Neuron (in vitro differentiated cells): ENCODE data around the gene SLC25A21.

ENCODE experiments used
- H2AFZ ChIP-seq: one replicate; pipeline ENCODE4 v1.6.1; 2013; ENCODE audit warnings: low read depth, mild to moderate bottlenecking, inconsistent platforms, low read length, moderate library complexity
- H3K27me3 ChIP-seq: one replicate; pipeline ENCODE4 v1.6.1; 2013; ENCODE audit warnings: low read length; ENCODE audit not compliant: insufficient read depth
- H3K36me3 ChIP-seq: one replicate; pipeline ENCODE4 v1.6.1; 2013; ENCODE audit warnings: low read length; ENCODE audit not compliant: insufficient read depth
- H3K4me1 ChIP-seq: one replicate; pipeline ENCODE4 v1.6.1; 2013; ENCODE audit warnings: low read length; ENCODE audit not compliant: insufficient read depth
- H3K4me3 ChIP-seq: 2 replicates; pipeline ENCODE4 v1.5.1; 2013; ENCODE audit warnings: mild to moderate bottlenecking, low read length, moderate library complexity
- H3K9me3 ChIP-seq: one replicate; pipeline ENCODE4 v1.6.1; 2013; ENCODE audit warnings: low read length

The SLC25A21 gene

GRCh38 chr14:37057776-37058175 is 114.6 kb downstream of the SLC25A21 start:
- Histone ChIP-seq H3K36me3 (no peaks in the 10 kb centered on the region), H3K4me3 (no peak overlapping the region)

DNA sequence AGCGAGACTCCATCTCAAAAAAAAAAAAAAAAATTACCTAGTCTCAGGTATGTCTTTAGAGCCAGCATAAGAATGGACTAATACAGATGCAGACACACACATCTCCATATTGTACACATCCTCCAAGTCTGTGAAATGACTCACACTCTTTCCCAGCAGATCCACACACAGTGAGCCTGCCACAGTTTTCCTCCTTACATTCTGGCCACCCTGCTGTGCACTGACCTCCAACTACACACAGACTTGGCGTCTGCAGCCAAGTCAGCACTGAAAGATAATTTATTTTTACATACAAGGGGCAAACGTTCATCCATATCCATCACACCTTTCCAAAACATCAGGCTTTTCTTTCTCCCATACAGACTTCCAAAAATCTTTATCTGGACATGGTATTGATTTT is 115.9 kb downstream of the SLC25A21 start:
- H3K9me3 ChIP-seq: peaks cover 2% of the 10 kb centered on the region
- H2AFZ ChIP-seq: no peak overlapping the region
- H3K4me3 ChIP-seq: no peak overlapping the region
- no peaks in the 10 kb centered on the region for H3K27me3 ChIP-seq
- no peaks in the 10 kb centered on the region for H3K36me3 ChIP-seq
- H3K4me1 ChIP-seq: peaks cover 5% of the 10 kb centered on the region

More at GRCh38 chr14:37057776-37058175, 114.6 kb downstream of the SLC25A21 start:
- peaks cover 5% of the 10 kb centered on the region for H3K4me1 ChIP-seq
- no peaks in the 10 kb centered on the region for H3K27me3 ChIP-seq
- no peak overlapping the region for H2AFZ ChIP-seq
- peaks cover 2% of the 10 kb centered on the region for H3K9me3 ChIP-seq

DNA sequence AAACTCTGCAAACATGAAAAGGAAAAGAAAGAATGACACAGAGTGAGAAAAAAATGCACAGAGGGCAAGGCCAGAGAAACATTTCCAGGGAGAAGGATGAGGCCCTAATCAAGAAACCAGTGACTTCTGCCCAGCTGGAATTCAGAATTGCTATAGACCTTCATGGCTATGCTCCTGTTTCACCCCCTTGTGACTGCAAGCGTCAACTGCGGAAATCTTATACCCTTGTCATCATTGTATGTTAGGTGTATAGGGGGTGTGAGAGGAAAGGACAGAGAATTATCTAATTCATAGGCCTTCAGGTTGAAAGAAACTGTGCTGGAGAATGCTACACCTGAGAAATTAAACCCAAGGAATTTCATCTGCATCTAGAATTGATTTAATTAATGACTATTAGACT is 117.5 kb downstream of the SLC25A21 start:
- H3K4me1 ChIP-seq: peaks cover 5% of the 10 kb centered on the region
- H3K9me3 ChIP-seq: peaks cover 2% of the 10 kb centered on the region
- H3K4me3 ChIP-seq: no peak overlapping the region

DNA sequence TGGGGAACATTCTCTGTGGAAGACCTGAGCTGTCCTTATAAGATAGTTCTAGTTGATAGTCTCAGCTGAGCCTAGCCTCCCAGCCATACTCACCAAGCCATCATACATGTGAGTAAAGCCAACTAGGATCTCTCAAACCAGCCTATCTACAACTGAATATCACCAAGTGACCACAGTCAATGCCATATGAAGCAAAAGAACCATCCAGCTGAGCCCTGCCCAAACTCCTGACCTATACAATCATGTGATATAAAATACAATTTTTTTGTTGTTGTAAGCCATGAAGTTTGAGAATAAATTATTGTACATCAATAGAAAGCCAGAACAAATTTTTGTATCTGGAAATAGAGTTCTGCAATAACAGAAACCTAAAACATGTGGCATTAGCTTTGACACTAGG is 118.3 kb downstream of the SLC25A21 start:
- H3K4me3 ChIP-seq: no peak overlapping the region
- H3K4me1 ChIP-seq: peaks cover 5% of the 10 kb centered on the region

More for the DNA sequence above, 117.5 kb downstream of the SLC25A21 start:
- H2AFZ ChIP-seq: no peak overlapping the region
- H3K36me3 ChIP-seq: no peaks in the 10 kb centered on the region
- H3K27me3 ChIP-seq: no peaks in the 10 kb centered on the region

DNA sequence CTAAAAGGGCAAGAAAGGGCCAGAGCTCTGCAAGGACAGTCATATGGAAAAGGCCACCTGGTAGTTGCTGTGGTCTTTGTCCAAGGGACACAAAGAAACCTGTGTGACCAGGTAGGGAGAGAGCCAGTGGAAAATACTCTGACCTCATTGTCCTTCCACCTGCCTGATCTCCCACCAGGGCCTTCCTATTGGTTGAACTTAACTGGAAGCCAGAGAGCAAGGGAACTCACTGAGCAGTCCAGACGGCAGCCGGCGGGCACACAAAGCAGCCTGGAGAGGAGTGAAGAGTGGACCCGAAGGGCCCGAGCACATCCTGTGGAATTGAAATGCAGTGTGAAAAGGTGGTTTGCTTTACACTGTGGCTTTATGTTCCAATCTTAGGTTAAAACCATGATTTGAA is 120.7 kb downstream of the SLC25A21 start:
- H3K4me1 ChIP-seq: no peaks in the 10 kb centered on the region
- no peak overlapping the region for H3K4me3 ChIP-seq
- no peaks in the 10 kb centered on the region for H3K27me3 ChIP-seq
- H3K36me3 ChIP-seq: no peaks in the 10 kb centered on the region
- H3K9me3 ChIP-seq: peaks cover 2% of the 10 kb centered on the region
- no peak overlapping the region for H2AFZ ChIP-seq

More for the DNA sequence above, 118.3 kb downstream of the SLC25A21 start:
- Histone ChIP-seq H3K36me3 (no peaks in the 10 kb centered on the region), H3K27me3 (no peaks in the 10 kb centered on the region), H2AFZ (no peak overlapping the region), H3K9me3 (peaks cover 2% of the 10 kb centered on the region)

GRCh38 chr14:37051153-37051552 is 121.3 kb downstream of the SLC25A21 start:
- H3K9me3 ChIP-seq: no peaks in the 10 kb centered on the region
- H2AFZ ChIP-seq: no peak overlapping the region
- H3K4me1 ChIP-seq: no peaks in the 10 kb centered on the region
- no peak overlapping the region for H3K4me3 ChIP-seq
- no peaks in the 10 kb centered on the region for H3K27me3 ChIP-seq
- no peaks in the 10 kb centered on the region for H3K36me3 ChIP-seq

DNA sequence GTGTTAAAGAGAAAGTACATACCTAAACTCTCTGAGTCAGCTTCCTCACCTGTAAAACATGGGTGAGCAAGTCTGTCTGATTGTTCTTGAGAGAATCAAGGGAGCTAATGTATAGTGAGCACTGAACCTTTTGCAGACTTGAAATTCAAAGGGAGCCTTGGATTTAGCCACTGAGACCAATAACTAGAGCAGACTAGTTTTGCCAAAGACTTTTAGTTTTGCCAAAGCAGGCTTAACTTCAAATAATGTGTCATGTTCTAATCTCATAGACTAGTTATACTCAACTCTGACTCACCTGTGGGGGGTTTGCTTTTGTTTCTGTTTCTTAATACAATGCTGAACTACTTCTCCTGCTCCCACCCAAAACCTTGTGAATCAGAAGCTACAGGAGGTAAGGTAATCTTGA is 123.7 kb downstream of the SLC25A21 start:
- Histone ChIP-seq H3K9me3 (no peaks in the 10 kb centered on the region), H3K27me3 (no peaks in the 10 kb centered on the region), H2AFZ (no peak overlapping the region), H3K4me3 (no peak overlapping the region), H3K36me3 (no peaks in the 10 kb centered on the region), H3K4me1 (no peaks in the 10 kb centered on the region)

DNA sequence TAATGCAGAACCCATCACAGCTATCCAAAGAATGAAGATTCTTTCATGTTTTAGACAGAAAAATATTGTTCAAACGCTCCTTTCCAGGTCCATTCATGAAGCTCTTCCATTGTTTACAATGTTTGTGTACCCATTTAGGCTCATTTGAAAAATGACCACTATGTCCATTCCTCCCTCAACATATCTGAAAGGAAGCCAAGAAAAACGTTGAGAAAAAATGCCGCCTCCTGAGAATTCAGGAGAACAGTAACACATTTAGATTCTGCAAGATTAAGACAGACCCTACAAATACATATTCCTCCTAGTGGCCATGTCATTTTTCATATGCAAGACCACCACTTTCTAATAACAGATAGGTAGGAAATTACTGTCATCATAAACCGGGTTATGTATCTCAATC is 124.4 kb downstream of the SLC25A21 start:
- H3K4me3 ChIP-seq: no peak overlapping the region
- H3K36me3 ChIP-seq: no peaks in the 10 kb centered on the region
- H3K4me1 ChIP-seq: no peaks in the 10 kb centered on the region
- H3K27me3 ChIP-seq: no peaks in the 10 kb centered on the region
- H2AFZ ChIP-seq: no peak overlapping the region
- no peaks in the 10 kb centered on the region for H3K9me3 ChIP-seq

DNA sequence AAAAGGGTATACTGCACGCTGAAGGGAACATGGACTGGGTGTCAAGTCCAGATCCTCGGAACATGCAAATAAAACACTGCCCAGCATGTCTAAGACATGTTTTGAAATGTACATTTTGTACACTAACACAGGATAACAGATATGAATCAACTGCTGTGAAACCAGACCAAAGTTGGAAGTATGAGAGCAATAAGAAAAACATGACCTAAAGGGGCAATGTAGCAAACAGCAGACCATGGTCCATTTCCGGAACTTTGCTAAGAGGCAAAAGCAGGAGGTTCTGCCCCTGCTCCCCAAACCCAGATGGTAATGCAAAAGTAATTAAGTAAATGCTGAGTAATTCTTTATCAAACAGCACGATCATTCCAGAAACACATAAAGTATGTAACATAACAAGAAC is 125.2 kb downstream of the SLC25A21 start:
- no peaks in the 10 kb centered on the region for H3K27me3 ChIP-seq
- H2AFZ ChIP-seq: no peak overlapping the region
- H3K36me3 ChIP-seq: no peaks in the 10 kb centered on the region
- H3K4me1 ChIP-seq: no peaks in the 10 kb centered on the region
- H3K4me3 ChIP-seq: no peak overlapping the region
- H3K9me3 ChIP-seq: no peaks in the 10 kb centered on the region

GRCh38 chr14:37046815-37047214 is 125.6 kb downstream of the SLC25A21 start:
- H2AFZ ChIP-seq: no peak overlapping the region
- no peak overlapping the region for H3K4me3 ChIP-seq
- no peaks in the 10 kb centered on the region for H3K36me3 ChIP-seq
- H3K27me3 ChIP-seq: no peaks in the 10 kb centered on the region
- no peaks in the 10 kb centered on the region for H3K4me1 ChIP-seq
- no peaks in the 10 kb centered on the region for H3K9me3 ChIP-seq

GRCh38 chr14:37045340-37046061 is 126.9 kb downstream of the SLC25A21 start:
- Histone ChIP-seq H2AFZ (no peak overlapping the region), H3K27me3 (no peaks in the 10 kb centered on the region), H3K4me1 (no peaks in the 10 kb centered on the region), H3K4me3 (no peak overlapping the region), H3K36me3 (no peaks in the 10 kb centered on the region), H3K9me3 (no peaks in the 10 kb centered on the region)

GRCh38 chr14:37037636-37038387 is 134.6 kb downstream of the SLC25A21 start:
- Histone ChIP-seq H3K27me3 (no peaks in the 10 kb centered on the region), H3K4me1 (no peaks in the 10 kb centered on the region), H3K36me3 (no peaks in the 10 kb centered on the region), H3K4me3 (no peak overlapping the region), H3K9me3 (no peaks in the 10 kb centered on the region), H2AFZ (no peak overlapping the region)

DNA sequence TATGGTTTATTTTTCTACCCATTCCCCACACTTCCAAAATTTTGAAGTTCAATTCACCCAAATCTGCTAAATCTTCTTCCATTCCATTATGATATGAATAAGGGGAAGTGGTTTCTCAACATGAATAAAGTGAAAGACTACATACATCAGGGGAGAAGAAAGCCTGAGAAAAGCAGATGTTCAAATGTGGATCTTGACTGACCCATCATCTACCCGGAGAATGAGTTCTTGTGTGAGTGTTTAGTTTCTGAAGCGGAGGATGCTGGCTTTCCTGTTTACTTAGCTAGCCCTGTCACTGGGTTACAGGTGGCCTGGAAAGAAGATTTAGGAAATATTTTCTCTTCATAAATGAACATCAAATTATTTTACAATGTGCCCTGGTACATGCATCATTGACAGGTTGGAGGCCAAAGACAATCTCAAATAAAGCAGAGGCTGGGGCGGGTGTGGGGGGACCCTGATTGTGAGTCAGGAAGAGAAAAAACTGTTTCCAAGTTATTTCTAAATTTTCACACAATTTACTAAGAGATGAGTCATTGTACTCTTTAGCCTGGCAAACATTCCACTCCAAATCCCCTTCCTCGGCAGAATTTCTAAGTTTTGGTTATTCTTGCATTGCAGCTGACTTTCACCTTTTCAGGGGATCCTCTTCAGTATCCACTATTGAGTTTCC is 135.6 kb downstream of the SLC25A21 start:
- no peaks in the 10 kb centered on the region for H3K9me3 ChIP-seq
- no peaks in the 10 kb centered on the region for H3K27me3 ChIP-seq
- H3K4me1 ChIP-seq: no peaks in the 10 kb centered on the region
- H3K36me3 ChIP-seq: no peaks in the 10 kb centered on the region
- H2AFZ ChIP-seq: no peak overlapping the region
- no peak overlapping the region for H3K4me3 ChIP-seq
